CD4-positive, CD25-positive, alpha-beta regulatory T cell (primary cell): Measurements from ENCODE around the gene RETREG1. TPM values are rescaled to one million over a fixed set of nuclear protein-coding genes. Genes with fewer than 3 reads are reported as not detected.

Experiments
- ATAC-seq, 2 donors: fragments of 150-1000 bp; cut with Tn5 transposase; one replicate each; pipeline ENCODE4 v1.10.0; 2021; ENCODE audit warnings: low read depth in 2 of 2, moderate number of reproducible peaks in 2 of 2, moderate library complexity in 1 of 2
- DNase-seq, 3 donors: peaks; one replicate each; pipeline versions ENCODE4 v3.0.0 to v3.0.0-alpha.2; 2012 to 2022; ENCODE audit warnings: mixed read lengths in 1 of 3
- H3K27ac ChIP-seq: one replicate; pipeline ENCODE4 v1.7.0; 2013; ENCODE audit warnings: mild to moderate bottlenecking, low read length; ENCODE audit not compliant: insufficient read depth, poor library complexity, severe bottlenecking
- H3K27me3 ChIP-seq: one replicate; pipeline ENCODE4 v1.7.0; 2013; ENCODE audit warnings: low read length; ENCODE audit not compliant: control insufficient read depth, insufficient read depth
- H3K36me3 ChIP-seq: one replicate; pipeline ENCODE4 v1.7.0; 2013; ENCODE audit warnings: mild to moderate bottlenecking, low read length, moderate library complexity; ENCODE audit not compliant: control insufficient read depth, insufficient read depth
- H3K4me1 ChIP-seq: 2 replicates; pipeline ENCODE4 v1.7.0; 2013; ENCODE audit warnings: mild to moderate bottlenecking, low read length; ENCODE audit not compliant: insufficient read depth, control insufficient read depth, poor library complexity, severe bottlenecking
- H3K4me3 ChIP-seq: one replicate; pipeline ENCODE4 v1.7.0; 2013; ENCODE audit warnings: low read depth, mild to moderate bottlenecking, low read length, moderate library complexity
- H3K9me3 ChIP-seq, 2 experiments: 1 replicate in 1 of 2; 2 replicates in 1 of 2; pipeline ENCODE4 v1.7.0; 2013; ENCODE audit warnings: low read length in 2 of 2, mild to moderate bottlenecking in 1 of 2, moderate library complexity in 1 of 2; ENCODE audit not compliant: control insufficient read depth in 2 of 2
- H3K27ac Mint-ChIP-seq, 3 donors: one replicate each; pipeline ENCODE4 v1.8.0; 2020 to 2022; ENCODE audit warnings: mild to moderate bottlenecking in 3 of 3, mixed read lengths in 3 of 3, moderate library complexity in 2 of 3
- H3K27me3 Mint-ChIP-seq: one replicate; pipeline ENCODE4 v1.8.0; 2022; ENCODE audit warnings: mild to moderate bottlenecking, mixed read lengths
- H3K36me3 Mint-ChIP-seq: one replicate; pipeline ENCODE4 v1.8.0; 2020; ENCODE audit warnings: mixed read lengths
- H3K4me1 Mint-ChIP-seq, 4 donors: one replicate each; pipeline ENCODE4 v1.8.0; 2020 to 2022; ENCODE audit warnings: mixed read lengths in 4 of 4, mild to moderate bottlenecking in 1 of 4
- H3K4me3 Mint-ChIP-seq, 4 donors: one replicate each; pipeline ENCODE4 v1.8.0; 2020 to 2022; ENCODE audit warnings: mild to moderate bottlenecking in 4 of 4, mixed read lengths in 4 of 4, moderate library complexity in 3 of 4
- H3K9me3 Mint-ChIP-seq, 7 donors: one replicate each; pipeline ENCODE4 v1.8.0; 2020 to 2022; ENCODE audit warnings: mixed read lengths in 7 of 7, mild to moderate bottlenecking in 3 of 7, moderate library complexity in 2 of 7
- polyA plus RNA-seq, 4 donors: library from polyadenylated mRNA; unstranded; fragments of 300-500 nt; fragmentation: Illumina TruSeq; gene quantifications; one replicate each; pipeline ENCODE4 v1.2.3, GENCODE V29; 2021
- total RNA-seq: library from RNA; stranded (reverse); gene quantifications from one replicate; pipeline ENCODE4 v1.2.3, GENCODE V29; 2022

Gene RETREG1
- total and polyA plus RNA-seq, 5 donors from 2014 or later, result 31.0 to 123 (median 64.3) TPM

DNA sequence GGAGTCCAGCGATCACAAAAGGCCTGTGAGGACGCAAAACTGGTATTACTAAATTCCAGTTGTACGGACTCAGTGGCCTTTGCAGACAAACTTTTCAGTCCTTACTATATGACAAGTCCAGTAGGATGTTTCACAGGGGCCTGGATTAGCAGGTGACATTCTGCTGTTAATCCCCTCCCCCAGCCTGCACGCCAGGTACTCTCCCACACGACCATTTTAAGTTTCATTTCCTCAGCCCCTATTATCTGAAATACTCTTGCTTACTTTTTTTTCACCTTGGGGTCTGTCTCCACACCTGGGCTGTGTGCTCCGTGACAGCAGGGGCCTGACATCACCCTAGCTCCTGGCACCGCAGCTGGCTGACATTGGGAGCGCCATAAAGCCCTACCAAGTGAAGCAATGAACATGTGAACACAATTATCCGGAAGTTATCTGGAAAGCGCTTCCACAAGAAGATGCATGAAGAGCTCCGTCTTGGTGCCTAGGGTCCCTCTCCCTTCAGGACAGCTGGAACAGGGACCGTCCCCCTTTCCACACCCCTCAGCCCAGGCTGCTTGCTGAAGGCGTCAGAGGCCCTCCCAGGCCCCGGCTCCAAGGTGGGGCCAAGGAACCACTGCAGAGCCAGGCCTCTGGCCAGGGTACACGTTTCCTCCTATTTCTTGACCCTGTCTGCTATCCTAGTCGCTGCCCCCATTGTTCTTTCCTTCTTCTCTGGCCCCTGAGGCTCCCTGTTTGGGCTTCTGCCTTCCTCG, 111.5 kb downstream of the RETREG1 start:
- Mint-ChIP-seq H3K27ac (peak overlapping the region in 1 of 3 donors; percentile 62), H3K4me3 (no peak overlapping the region), H3K27me3 (no peaks in the 10 kb centered on the region), H3K9me3 (peaks cover 0 to under 1% (median 0%) of the 10 kb centered on the region in 7 donors), H3K4me1 (peaks cover 0 to 41% (median 18%) of the 10 kb centered on the region in 4 donors), H3K36me3 (peaks cover 25% of the 10 kb centered on the region)
- H3K4me3 ChIP-seq, result no peak overlapping the region
- H3K36me3 ChIP-seq, result no peaks in the 10 kb centered on the region
- DNase-seq (no peak), ATAC-seq (no peak)
- no peaks in the 10 kb centered on the region for H3K27me3 ChIP-seq
- H3K27ac ChIP-seq, result no peak overlapping the region
- no peaks in the 10 kb centered on the region for H3K9me3 ChIP-seq
- no peaks in the 10 kb centered on the region for H3K4me1 ChIP-seq

DNA sequence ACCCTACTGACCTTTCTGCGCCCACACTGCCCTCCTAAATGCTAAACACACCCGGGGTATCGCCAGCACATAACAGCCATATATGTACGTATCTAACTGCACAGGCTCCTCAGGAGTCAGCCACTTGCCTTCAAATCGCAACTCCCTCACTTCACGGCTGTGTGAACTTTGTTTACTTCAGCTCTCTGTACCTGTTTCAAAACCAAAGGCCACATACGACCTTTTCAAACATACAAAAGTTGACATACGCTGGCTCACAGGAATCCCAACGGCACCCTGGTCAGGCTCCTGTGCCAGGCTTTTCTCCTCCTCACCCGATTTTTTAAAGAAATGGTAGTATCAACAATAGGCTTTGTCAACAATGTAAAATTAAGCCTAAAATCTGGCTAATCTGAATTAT, 112.2 kb downstream of the RETREG1 start:
- Histone ChIP-seq H3K4me1 (no peaks in the 10 kb centered on the region), H3K4me3 (no peak overlapping the region), H3K27me3 (no peaks in the 10 kb centered on the region), H3K36me3 (no peaks in the 10 kb centered on the region), H3K27ac (no peak overlapping the region), H3K9me3 (no peaks in the 10 kb centered on the region)
- Mint-ChIP-seq H3K27me3 (no peaks in the 10 kb centered on the region), H3K36me3 (peaks cover 33% of the 10 kb centered on the region), H3K27ac (peak overlapping the region in 1 of 3 donors; percentile 47), H3K4me1 (peaks cover 0 to 36% (median 19%) of the 10 kb centered on the region in 4 donors), H3K4me3 (no peak overlapping the region), H3K9me3 (peaks cover 0 to 3% (median 0%) of the 10 kb centered on the region in 7 donors)
- DNase-seq (no peak), ATAC-seq (no peak)

DNA sequence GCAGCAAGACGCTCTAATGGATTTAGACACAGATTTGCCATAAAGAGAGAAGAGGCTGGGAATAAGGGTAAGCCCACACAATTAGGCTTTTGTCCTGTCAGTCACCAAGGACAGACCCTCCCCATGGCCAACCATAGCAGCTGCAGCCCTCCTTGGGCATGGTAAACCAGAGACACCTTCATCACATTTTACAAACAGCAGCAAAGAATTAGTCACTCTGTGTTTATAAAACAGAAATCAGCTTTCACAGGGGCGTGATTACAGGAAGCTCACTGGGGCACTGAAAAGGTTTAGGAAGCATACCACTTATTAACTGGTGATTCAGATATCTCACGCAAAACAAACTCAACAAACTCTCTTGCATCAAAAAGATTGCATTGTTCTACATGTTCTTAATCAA, 113.9 kb downstream of the RETREG1 start:
- H3K9me3 Mint-ChIP-seq, result peaks cover 0 to 5% (median 3%) of the 10 kb centered on the region in 7 donors
- no peak for DNase-seq

DNA sequence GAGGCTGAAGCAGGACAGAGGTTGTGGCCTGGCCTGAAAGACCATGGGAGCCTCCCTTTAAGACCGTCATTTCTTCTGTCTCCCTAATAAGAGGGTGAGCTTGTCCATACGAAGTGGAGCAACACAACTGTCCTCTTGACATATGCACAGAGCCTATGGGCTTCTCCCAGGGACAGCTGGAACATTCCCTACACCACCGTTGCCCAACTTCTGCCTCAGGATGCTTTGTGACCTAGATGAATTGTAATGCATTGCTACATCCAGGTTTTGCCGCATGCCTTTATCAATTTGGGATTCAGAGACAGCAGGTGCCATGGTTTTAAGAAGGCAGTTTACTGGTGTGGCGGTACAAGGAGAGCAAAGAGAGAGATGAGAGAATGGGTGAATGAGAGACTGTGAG, 116.8 kb downstream of the RETREG1 start:
- Mint-ChIP-seq H3K36me3 (peaks cover 58% of the 10 kb centered on the region), H3K4me3 (no peak overlapping the region), H3K27me3 (no peaks in the 10 kb centered on the region), H3K4me1 (peaks cover 0 to 19% (median 9%) of the 10 kb centered on the region in 4 donors), H3K9me3 (peaks cover 0 to 24% (median 4%) of the 10 kb centered on the region in 7 donors), H3K27ac (peak overlapping the region in 1 of 3 donors; percentile 3)
- DNase-seq, result no peak
- H3K36me3 ChIP-seq, result no peaks in the 10 kb centered on the region
- no peaks in the 10 kb centered on the region for H3K4me1 ChIP-seq
- H3K27me3 ChIP-seq, result no peaks in the 10 kb centered on the region
- H3K27ac ChIP-seq, result no peak overlapping the region
- no peak for ATAC-seq
- H3K4me3 ChIP-seq, result no peak overlapping the region
- H3K9me3 ChIP-seq, result peaks cover 6 to 19% of the 10 kb centered on the region in 2 experiments

More for the DNA sequence above, 113.9 kb downstream of the RETREG1 start:
- no peaks in the 10 kb centered on the region for H3K36me3 ChIP-seq
- H3K4me1 Mint-ChIP-seq, result peaks cover 0 to 25% (median 16%) of the 10 kb centered on the region in 4 donors
- H3K4me3 ChIP-seq, result no peak overlapping the region
- no peak overlapping the region for H3K4me3 Mint-ChIP-seq
- H3K4me1 ChIP-seq, result no peaks in the 10 kb centered on the region
- H3K27ac Mint-ChIP-seq, result peak overlapping the region in 1 of 3 donors; percentile 92
- H3K27me3 Mint-ChIP-seq, result no peaks in the 10 kb centered on the region
- H3K27me3 ChIP-seq, result no peaks in the 10 kb centered on the region
- H3K27ac ChIP-seq, result no peak overlapping the region
- ATAC-seq, result no peak
- H3K9me3 ChIP-seq, result no peaks in the 10 kb centered on the region
- peaks cover 44% of the 10 kb centered on the region for H3K36me3 Mint-ChIP-seq

DNA sequence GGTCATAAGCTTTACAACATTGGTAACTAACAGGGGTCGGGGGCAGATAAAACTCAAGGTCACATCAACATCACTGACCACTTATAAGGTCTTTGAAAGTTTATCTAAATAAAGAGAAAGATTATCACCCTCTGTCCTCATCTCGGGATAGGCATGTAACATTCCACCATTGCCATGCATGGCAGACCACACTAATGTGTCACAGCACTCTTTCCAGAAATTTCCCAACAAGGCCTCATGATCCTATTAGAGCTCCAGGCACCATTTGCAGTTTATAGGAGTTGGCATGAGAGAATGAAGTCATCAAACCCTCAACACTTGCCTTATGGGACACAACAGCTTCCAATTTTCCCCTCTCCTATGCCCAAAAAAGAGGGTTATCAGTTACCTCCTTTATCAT, 119.3 kb downstream of the RETREG1 start:
- H3K4me3 ChIP-seq, result no peak overlapping the region
- Mint-ChIP-seq H3K4me1 (peaks cover 8 to 22% (median 15%) of the 10 kb centered on the region in 4 donors), H3K27me3 (no peaks in the 10 kb centered on the region), H3K36me3 (peaks cover 54% of the 10 kb centered on the region), H3K9me3 (peaks cover 0 to 34% (median 10%) of the 10 kb centered on the region in 7 donors), H3K4me3 (no peak overlapping the region), H3K27ac (no peak overlapping the region)
- DNase-seq (no peak), ATAC-seq (no peak)
- H3K36me3 ChIP-seq, result no peaks in the 10 kb centered on the region
- peaks cover 8 to 24% of the 10 kb centered on the region in 2 experiments for H3K9me3 ChIP-seq
- H3K4me1 ChIP-seq, result no peaks in the 10 kb centered on the region
- no peak overlapping the region for H3K27ac ChIP-seq
- H3K27me3 ChIP-seq, result no peaks in the 10 kb centered on the region

DNA sequence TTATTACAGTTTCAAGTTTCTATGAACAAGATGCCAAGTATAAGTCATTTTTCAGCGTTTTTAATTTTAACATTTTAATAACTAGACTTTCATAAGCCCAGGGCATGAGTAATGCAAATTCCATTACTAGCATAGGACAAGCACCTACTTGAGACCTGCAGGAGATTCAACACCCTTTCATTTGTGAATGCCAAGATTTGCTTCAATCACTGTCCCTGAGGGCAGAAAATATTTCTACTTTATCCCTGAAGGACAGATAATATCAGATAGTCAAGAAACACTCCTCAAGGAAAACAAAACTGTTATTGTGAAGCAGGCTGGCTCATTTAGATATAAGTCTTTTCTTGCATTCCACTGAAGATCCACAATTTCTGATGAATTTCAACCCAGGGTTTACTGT, 123.5 kb downstream of the RETREG1 start:
- Histone ChIP-seq H3K4me1 (no peaks in the 10 kb centered on the region), H3K27me3 (no peaks in the 10 kb centered on the region), H3K9me3 (peaks cover 8 to 24% of the 10 kb centered on the region in 2 experiments), H3K27ac (no peak overlapping the region), H3K36me3 (no peaks in the 10 kb centered on the region), H3K4me3 (no peak overlapping the region)
- no peaks in the 10 kb centered on the region for H3K27me3 Mint-ChIP-seq
- no peak overlapping the region for H3K4me3 Mint-ChIP-seq
- peaks cover 8 to 41% (median 26%) of the 10 kb centered on the region in 4 donors for H3K4me1 Mint-ChIP-seq
- DNase-seq (no peak), ATAC-seq (no peak)
- H3K27ac Mint-ChIP-seq, result peak overlapping the region in 1 of 3 donors; percentile 61
- H3K36me3 Mint-ChIP-seq, result peaks cover 31% of the 10 kb centered on the region
- H3K9me3 Mint-ChIP-seq, result peaks cover 0 to 34% (median 10%) of the 10 kb centered on the region in 7 donors

DNA sequence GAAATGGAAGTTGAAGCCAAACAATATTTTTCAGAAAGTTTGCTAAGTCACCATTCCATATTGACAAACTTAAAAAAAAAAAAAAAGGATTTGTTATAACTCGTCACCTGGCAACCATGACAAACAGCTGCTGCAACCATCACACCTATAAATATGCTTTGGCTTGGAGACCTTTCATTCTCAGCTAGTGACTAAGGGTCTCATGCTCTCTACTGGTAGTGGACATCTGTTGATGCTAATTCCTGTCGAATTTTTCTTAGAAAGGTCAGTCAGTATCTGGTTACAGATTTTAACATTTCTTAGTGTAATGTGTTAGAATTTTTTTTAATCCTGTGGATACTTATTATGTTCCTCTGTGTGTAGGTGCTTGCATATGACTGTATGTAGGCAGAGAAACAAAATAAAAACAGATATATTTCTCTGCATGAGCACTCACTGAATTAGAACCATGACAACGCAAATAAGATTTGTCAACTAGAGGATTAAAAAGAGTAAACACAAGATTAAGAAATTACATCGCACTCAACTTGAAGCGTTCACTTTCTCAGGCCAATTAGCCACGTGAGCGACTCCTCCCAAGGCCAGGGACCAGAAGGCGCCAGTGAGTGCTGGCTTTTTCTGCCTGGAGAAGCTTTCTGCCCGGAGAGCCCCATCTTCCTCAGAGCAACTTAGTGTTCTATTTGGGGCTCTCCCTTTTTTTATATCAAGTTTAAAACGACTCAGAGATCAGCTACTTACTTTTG, 124.2 kb downstream of the RETREG1 start:
- no peaks in the 10 kb centered on the region for H3K4me1 ChIP-seq
- H3K4me1 Mint-ChIP-seq, result peaks cover 8 to 42% (median 28%) of the 10 kb centered on the region in 4 donors
- H3K9me3 ChIP-seq, result peaks cover 8 to 24% of the 10 kb centered on the region in 2 experiments
- no peaks in the 10 kb centered on the region for H3K27me3 Mint-ChIP-seq
- no peak overlapping the region for H3K27ac ChIP-seq
- DNase-seq, result no peak
- peaks cover 31% of the 10 kb centered on the region for H3K36me3 Mint-ChIP-seq
- H3K9me3 Mint-ChIP-seq, result peaks cover 0 to 28% (median 7%) of the 10 kb centered on the region in 7 donors
- no peak overlapping the region for H3K4me3 ChIP-seq
- no peaks in the 10 kb centered on the region for H3K36me3 ChIP-seq
- H3K27me3 ChIP-seq, result no peaks in the 10 kb centered on the region
- H3K27ac Mint-ChIP-seq, result peak overlapping the region; percentile 13 to 61 (median 48)
- ATAC-seq, result no peak
- no peak overlapping the region for H3K4me3 Mint-ChIP-seq
